Measurements from ENCODE around the gene BEAN1. TPM values are rescaled to one million over a fixed set of nuclear protein-coding genes. Genes with fewer than 3 reads are reported as not detected.

The BEAN1 gene
- total and polyA plus RNA-seq, 9 of the 15 experiments (the other 6 are each of a cell fraction or from before 2014, with no cell fraction given): not detected

GRCh38 chr16:66524601-66525164, 97.6 kb downstream of the BEAN1 start (continued):
- TF ChIP-seq CTBP1 (IDR thresholded peaks at IDR 0.05; ENCODE audit: borderline replicate concordance) (peak; percentile 86), ZNF79 (CRISPR knock-in tag; IDR thresholded peaks at IDR 0.05; ENCODE audit: low read depth) (no peak), HDAC2 (IDR thresholded peaks at IDR 0.05) (peak; percentile 64; the same call in 1 of the 2 replicates), RNF2 (IDR thresholded peaks at IDR 0.05) (peak; percentile 75; the same call in 1 of the 2 replicates), ZBTB11 (CRISPR knock-in tag; IDR thresholded peaks at IDR 0.05) (peak in 1 of 3 experiments; percentile 58; a peak in 1 of 6 replicates), CXXC5 (CRISPR knock-in tag; IDR thresholded peaks at IDR 0.05) (peak; percentile 36; the same call in 1 of the 2 replicates), ESRRA (IDR thresholded peaks at IDR 0.05; ENCODE audit: borderline replicate concordance, low read depth) (peak; percentile 79; the same call in 1 of the 2 replicates), ETV6 (IDR thresholded peaks at IDR 0.05; ENCODE audit: borderline replicate concordance in 1 of 2, low read depth in 2 of 2, low read length in 1 of 2) (peak; percentile 74 to 93; a peak in 3 of 4 replicates), ETV6 (CRISPR knock-in tag; IDR thresholded peaks at IDR 0.05; ENCODE audit: borderline replicate concordance) (no peak), YBX1 (IDR thresholded peaks at IDR 0.05) (no peak), VEZF1 (CRISPR knock-in tag; IDR thresholded peaks at IDR 0.05) (peak; percentile 70), ATF4 (CRISPR knock-in tag; IDR thresholded peaks at IDR 0.05) (no peak), ZEB2 (IDR thresholded peaks at IDR 0.05) (peak; percentile 85), HDAC3 (IDR thresholded peaks at IDR 0.05; ENCODE audit: borderline replicate concordance, partially characterized antibody) (peak; percentile 27), PCBP2 (IDR thresholded peaks at IDR 0.05; ENCODE audit: low read depth, low read length, poor library complexity, severe bottlenecking) (no peak), ZNF518B (CRISPR knock-in tag; IDR thresholded peaks at IDR 0.05) (no peak), RBM17 (IDR thresholded peaks at IDR 0.05; ENCODE audit: borderline replicate concordance, low read depth, low read length) (no peak), ZNF583 (CRISPR knock-in tag; IDR thresholded peaks at IDR 0.05) (peak; percentile 30; the same call in 1 of the 2 replicates)

All from K562 (cell line).